GM12891 (cell line): ENCODE measurements around the gene CCSER2.

Experiments used
- PAX5 ChIP-seq: IDR thresholded peaks from 2 replicates; pipeline ENCODE4 v1.6.1; 2011; ENCODE audit warnings: low read length, moderate library complexity, mild to moderate bottlenecking; ENCODE audit not compliant: insufficient read depth, severe bottlenecking
- POLR2A ChIP-seq: IDR thresholded peaks from 2 replicates; pipeline ENCODE4 v1.6.1; 2011; ENCODE audit warnings: low read depth, low read length, control low read depth
- POLR2AphosphoS5 ChIP-seq: IDR thresholded peaks from 2 replicates; pipeline ENCODE4 v1.6.1; 2011; ENCODE audit warnings: low read depth, low read length, control low read depth
- POU2F2 ChIP-seq: IDR thresholded peaks from 2 replicates; pipeline ENCODE4 v1.6.1; 2011; ENCODE audit warnings: low read depth, mild to moderate bottlenecking, control low read depth, low read length, moderate library complexity
- SPI1 ChIP-seq: IDR thresholded peaks from 2 replicates; pipeline ENCODE4 v1.6.1; 2011; ENCODE audit warnings: low read depth, low read length, control low read depth
- TAF1 ChIP-seq: IDR thresholded peaks from 2 replicates; pipeline ENCODE4 v1.6.1; 2011; ENCODE audit warnings: low read depth, low read length, control low read depth

DNA sequence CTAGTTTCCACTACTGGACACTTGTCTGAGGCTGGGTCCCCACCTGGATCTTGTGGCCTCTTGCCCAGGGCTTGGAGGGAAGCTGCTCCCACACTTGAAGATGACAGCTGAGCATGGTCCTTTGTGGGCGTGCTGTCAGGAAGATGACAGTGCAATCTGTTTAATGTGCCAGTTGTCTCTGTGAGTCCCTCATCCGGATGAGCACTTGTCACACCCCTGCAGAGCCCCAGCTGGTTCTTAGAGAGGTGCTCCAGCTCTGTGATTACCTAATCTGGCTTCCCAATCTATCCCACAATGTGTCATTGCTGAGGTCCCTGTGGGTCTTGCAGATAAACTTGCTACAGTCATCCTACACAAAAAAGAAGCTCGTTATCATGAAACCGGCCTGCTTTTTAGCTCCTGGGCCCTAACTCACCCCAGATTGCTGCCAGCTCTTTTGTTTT, 34.8 kb upstream of the CCSER2 start:
- no peak for TF ChIP-seq POLR2A
- TF ChIP-seq SPI1: no peak
- TF ChIP-seq POLR2AphosphoS5: no peak
- no peak for TF ChIP-seq TAF1
- no peak for TF ChIP-seq POU2F2
- TF ChIP-seq PAX5: no peak
